HG03108 (cell line): ENCODE results near the gene MCC.

Source experiments
- ATAC-seq: cut with Tn5 transposase; IDR thresholded peaks from one replicate; pipeline ENCODE4 v1.9.1; 2021; ENCODE audit warnings: moderate library complexity; ENCODE audit not compliant: unreplicated experiment

Gene MCC

GRCh38 chr5:113373426-113373825, 114.8 kb downstream of the MCC start:
- no peak for ATAC-seq

DNA sequence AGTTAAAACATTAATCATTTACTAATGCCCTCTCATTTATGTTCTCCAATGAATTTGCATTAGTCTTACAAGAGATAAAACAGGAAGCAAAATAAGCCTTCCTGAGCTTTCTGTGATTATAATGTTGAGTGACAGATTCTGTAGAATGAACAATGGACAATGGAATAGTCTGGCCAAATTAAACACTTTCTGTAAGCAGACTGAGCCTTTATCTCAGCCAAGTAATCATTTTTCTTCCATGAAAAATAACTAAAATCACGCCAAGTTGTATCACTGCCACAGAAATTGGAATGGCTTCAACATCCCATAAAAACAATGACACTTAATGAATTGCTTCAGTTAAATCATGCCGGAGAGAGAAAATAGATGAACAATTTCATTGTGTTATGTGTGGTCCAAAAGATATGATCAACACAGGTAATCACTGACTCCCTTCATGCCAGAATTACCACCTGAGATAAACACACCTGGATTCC, 116.5 kb downstream of the MCC start:
- no peak for ATAC-seq

GRCh38 chr5:113367586-113367985, 120.7 kb downstream of the MCC start:
- ATAC-seq: no peak

GRCh38 chr5:113364466-113364865, 123.8 kb downstream of the MCC start:
- no peak for ATAC-seq

- ATAC-seq: no peak
Measured at GRCh38 chr5:113361701-113362100, 126.6 kb downstream of the MCC start.

DNA sequence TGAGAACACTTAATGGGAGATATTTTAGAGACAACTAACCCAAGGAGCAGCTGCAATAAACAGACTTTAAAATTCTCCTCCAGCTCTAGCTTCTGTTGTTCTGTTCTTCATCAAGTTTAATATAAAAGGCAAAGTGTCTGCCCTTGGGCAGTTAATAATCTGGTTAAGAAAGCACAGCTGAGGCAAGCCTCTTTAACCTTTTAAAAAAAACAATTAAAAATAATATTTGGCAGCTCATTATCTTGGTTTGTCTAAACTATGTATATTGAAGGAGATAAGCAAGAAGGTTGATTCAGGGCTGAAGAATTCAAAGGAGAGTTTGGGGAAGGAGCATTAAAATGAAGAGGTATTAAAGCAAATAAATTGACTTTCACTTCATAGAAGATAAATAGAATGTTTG, 128.8 kb downstream of the MCC start:
- ATAC-seq: no peak

- no peak for ATAC-seq
Measured at GRCh38 chr5:113358696-113359095, 129.6 kb downstream of the MCC start.

DNA sequence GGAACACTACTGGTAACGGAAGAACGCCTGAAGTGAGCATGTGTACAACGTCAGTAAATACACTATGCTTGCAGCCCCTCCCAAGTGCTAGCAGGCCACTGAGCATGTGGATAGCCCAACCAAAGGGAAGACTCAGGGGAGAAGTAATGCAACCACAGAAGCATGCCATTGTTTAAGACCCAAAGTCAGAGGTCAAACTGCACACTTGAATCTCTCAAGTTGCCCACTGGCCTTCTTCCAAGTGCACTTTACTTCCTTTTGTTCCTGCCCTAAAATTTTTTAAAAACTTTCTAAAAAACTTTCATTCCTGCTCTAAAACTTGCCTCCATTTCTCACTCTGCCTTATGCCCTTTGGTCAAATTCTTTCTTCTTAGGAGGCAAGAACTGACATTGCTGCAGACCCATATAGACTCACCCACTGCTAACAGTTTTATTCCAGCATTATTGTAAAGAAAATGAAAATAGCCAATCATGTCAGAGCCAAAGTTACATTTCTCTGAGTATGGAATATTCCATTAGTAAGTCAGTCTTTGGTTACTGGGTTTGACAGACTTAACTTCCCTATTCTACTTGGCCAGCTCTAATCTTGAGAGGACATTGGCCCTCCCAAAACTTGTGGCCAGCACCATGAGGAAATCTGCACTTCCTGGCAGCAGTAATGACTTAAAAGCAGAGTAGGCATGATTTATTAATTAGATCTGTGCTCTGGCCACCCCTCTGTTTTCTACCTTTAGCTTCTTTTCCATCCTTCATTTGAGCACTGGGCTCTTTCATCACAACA, 130.4 kb downstream of the MCC start:
- no peak for ATAC-seq

DNA sequence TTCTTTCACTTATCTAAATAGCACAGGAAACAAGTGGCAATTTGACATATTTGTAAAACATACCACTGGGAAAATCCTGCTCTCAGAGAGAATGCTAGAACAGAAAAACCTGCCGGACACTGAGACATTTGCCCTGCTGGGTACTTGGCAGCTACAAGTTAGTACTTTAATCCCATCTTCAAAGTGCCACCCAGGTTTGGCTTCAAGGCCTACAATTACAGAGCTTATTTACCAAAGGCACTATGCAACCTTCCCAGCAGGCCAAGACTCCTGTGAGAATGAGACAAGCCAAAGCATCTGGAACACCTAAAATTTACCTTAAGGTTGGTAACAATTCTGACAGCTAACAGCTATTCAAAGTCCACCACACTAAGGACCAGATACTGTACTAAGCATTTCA, 131.8 kb downstream of the MCC start:
- no peak for ATAC-seq

DNA sequence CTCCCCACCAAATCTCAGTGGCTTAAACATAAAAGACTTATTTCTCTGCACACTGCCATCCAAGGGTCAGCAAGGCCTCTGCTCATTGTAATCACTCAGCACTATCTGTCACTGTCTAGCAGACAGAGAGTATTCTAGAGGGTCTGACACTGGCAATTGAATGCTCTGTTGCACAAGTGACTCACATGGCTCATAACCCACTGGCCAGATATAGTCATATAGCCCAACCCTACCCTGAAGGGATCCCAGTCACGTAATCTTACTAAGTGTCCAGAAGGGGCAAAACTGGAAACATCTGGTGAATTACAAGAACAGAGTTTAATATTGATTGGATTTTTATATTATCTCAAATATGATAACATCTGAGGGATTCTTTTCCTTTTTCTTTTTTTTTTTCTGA, 134.2 kb downstream of the MCC start:
- no peak for ATAC-seq

DNA sequence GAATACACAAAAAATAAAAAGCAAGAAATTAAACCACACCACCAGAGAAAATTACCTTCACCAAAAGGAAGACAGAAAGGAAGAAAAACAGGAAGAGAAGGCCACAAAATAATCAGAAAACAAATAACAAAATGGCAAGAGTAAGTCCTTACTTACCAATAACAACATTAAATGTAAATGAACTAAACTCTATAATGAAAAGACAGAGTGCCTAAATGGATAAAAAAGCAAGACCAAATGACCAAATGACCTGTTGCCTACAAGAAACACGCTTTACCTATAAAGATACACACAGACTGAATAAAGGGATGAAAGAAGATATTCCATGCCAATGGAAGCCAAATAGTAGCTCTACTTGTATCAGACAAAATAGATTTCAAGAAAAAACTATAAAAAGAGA, 140.7 kb downstream of the MCC start:
- ATAC-seq: no peak

GRCh38 chr5:113344973-113345940, 143.0 kb downstream of the MCC start:
- ATAC-seq: no peak

DNA sequence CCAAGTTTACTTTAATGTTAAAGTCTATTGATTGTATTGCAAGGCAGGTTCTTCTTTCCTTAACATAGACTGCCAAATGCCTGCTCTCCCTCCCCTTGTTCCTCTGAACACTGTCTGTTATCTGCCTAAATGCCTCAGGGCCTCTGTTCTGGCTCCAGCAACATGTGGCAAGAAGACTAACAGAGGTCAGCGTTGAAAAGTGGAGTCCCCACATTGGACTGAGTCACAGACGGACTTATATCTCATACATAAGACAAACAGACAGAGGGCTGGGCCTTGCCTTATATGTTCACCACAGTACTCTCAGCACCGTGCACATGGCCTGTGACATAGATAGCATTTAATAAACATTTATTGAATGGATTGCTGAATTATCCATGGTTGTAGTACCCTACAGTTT, 144.9 kb downstream of the MCC start:
- ATAC-seq: no peak

- no peak for ATAC-seq
Measured at GRCh38 chr5:113340537-113340936, 147.7 kb downstream of the MCC start.

DNA sequence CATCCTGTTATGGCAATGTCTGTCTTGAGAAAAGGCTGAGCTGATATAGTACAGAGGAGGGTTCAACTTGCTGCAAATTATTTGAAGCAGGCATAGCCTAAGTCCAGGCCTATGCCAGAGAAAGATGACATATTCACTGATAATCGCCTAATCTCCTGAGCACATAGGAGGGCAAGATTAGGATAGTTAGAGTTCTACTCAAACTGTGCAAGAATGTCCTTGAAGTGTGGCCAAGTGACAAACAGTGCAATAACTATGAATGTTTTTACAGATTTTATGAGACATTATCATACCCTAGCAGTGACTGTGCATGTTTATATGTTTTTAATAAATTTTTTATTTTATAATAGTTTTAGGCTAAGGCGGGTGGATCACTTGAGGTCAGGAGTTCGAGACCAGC, 149.6 kb downstream of the MCC start:
- ATAC-seq: no peak

GRCh38 chr5:113337515-113338415, 150.5 kb downstream of the MCC start:
- ATAC-seq: no peak

DNA sequence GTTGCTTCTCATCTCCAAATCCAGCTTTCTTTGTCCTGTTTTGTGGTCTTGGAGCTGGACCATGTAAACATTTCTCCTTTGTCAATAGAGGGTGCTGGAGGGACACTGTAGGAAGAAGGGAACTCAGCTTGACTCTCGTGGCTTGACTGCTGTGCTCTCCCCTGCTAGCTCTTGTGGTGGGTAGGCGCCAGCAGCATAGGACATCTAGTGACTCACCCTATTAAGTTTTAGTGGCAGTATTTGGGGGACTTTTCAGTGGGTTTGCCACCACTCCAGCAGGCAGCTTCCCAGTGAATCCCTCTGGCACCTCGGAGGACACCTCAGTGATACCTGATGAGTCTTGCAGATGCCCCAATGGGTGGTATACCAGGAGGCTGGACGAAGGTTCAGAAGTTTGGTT, 151.3 kb downstream of the MCC start:
- ATAC-seq: no peak

DNA sequence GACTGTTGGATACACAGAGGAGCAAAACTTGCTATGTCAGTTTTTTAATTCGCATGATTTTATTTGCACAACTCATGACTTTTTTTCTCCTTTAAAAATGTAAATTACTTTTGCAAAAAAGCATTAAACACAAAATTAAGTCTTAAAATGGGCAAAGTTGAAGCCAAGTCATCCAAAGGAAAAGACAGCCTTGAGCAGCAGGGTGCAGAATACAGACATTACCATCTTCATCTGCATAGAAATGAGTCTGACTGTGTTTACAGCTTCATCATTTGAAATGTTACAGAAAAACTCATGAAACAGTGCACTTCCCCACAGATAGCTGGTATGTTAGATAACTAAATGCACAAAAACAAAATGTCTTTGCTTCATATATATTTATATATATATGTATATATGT, 154.8 kb downstream of the MCC start:
- ATAC-seq: no peak

DNA sequence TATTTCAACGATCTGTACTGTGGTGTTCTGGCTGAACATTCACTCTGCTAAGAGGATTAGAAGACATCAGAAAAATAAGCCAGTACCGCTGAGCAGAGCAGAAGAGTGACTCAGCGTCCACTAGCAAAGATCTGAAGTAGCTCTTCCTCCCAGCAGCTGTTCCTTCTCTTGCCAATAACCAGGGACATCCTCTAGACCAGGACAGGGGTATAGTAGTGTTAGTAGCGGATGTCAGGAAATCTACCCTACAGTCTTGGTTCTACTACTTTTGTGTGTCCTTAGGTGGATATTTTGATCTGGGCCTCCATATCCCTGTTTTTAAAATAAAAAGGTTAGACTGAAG, 157.1 kb downstream of the MCC start:
- no peak for ATAC-seq

GRCh38 chr5:113330533-113331208, 157.6 kb downstream of the MCC start:
- no peak for ATAC-seq
